GM08714 (cell line): ENCODE measurements around the gene SETD5.

Source experiments
- H3K4me3 ChIP-seq: fragments of 200-500 bp; sonication (Bioruptor generic); 2 replicates; pipeline ENCODE4 v1.5.1; 2014; ENCODE audit warnings: mild to moderate bottlenecking, low read length, inconsistent platforms
- ZNF274 ChIP-seq: IDR thresholded peaks from 2 replicates; pipeline ENCODE4 v1.6.1; 2012; ENCODE audit warnings: mild to moderate bottlenecking, low read depth, low read length

SETD5 gene

GRCh38 chr3:9396632-9397331 is 633 bp upstream of the SETD5 start:
- peak overlapping the region; percentile 86 for H3K4me3 ChIP-seq
- TF ChIP-seq ZNF274: no peak

GRCh38 chr3:9397906-9398699 is 688 bp downstream of the SETD5 start:
- TF ChIP-seq ZNF274: no peak
- H3K4me3 ChIP-seq: peak overlapping the region; percentile 97

GRCh38 chr3:9398700-9399336 is 1.4 kb downstream of the SETD5 start:
- peak overlapping the region; percentile 97 for H3K4me3 ChIP-seq
- no peak for TF ChIP-seq ZNF274

- H3K4me3 ChIP-seq: peak overlapping the region; percentile 97
- no peak for TF ChIP-seq ZNF274
These were observed 1.9 kb downstream of the SETD5 start for GRCh38 chr3:9399337-9399703.

- TF ChIP-seq ZNF274: no peak
- H3K4me3 ChIP-seq: peak overlapping the region; percentile 97
These were observed 2.3 kb downstream of the SETD5 start for GRCh38 chr3:9399746-9400145.

GRCh38 chr3:9400616-9401015 is 3.2 kb downstream of the SETD5 start:
- H3K4me3 ChIP-seq: peak overlapping the region; percentile 43
- TF ChIP-seq ZNF274: no peak

GRCh38 chr3:9401986-9402385 is 4.6 kb downstream of the SETD5 start:
- no peak for TF ChIP-seq ZNF274
- H3K4me3 ChIP-seq: peak overlapping the region; percentile 26; the same call in 1 of the 2 replicates

- TF ChIP-seq ZNF274: no peak
- H3K4me3 ChIP-seq: peak overlapping the region; percentile 26; the same call in 1 of the 2 replicates
These were observed 5.2 kb downstream of the SETD5 start for GRCh38 chr3:9402410-9403228.

- no peak for TF ChIP-seq ZNF274
- H3K4me3 ChIP-seq: no peak overlapping the region; the same call in 1 of the 2 replicates
These were observed 6.0 kb downstream of the SETD5 start for GRCh38 chr3:9403463-9403862.

- no peak for TF ChIP-seq ZNF274
- H3K4me3 ChIP-seq: no peak overlapping the region
These were observed 7.3 kb downstream of the SETD5 start for GRCh38 chr3:9404680-9405079.

- no peak for TF ChIP-seq ZNF274
- no peak overlapping the region for H3K4me3 ChIP-seq
These were observed 8.3 kb downstream of the SETD5 start for GRCh38 chr3:9405756-9406155.

- H3K4me3 ChIP-seq: no peak overlapping the region
- TF ChIP-seq ZNF274: no peak
These were observed 9.6 kb downstream of the SETD5 start for GRCh38 chr3:9406856-9407626.

- no peak overlapping the region for H3K4me3 ChIP-seq
- TF ChIP-seq ZNF274: no peak
These were observed 10.6 kb downstream of the SETD5 start for GRCh38 chr3:9408061-9408460.
